Suprapubic skin (tissue), 3 donors: ENCODE data around the gene RNF138.

ENCODE experiments used
- CTCF ChIP-seq, 2 donors: fragments of 200-600 bp in 1 of 2; fragments of 450-650 bp in 1 of 2; sonication (generic) in 1 of 2; IDR thresholded peaks; one replicate each; pipeline ENCODE4 v1.5.1; 2016 to 2019; ENCODE audit warnings: antibody characterized with exemption in 2 of 2, mild to moderate bottlenecking in 1 of 2, moderate library complexity in 1 of 2
- EP300 ChIP-seq: sonication (generic); formaldehyde crosslinking; IDR thresholded peaks from one replicate; pipeline ENCODE4 v1.6.1; 2017; ENCODE audit warnings: antibody characterized with exemption

- TF ChIP-seq EP300 = no peak
- TF ChIP-seq CTCF (IDR thresholded peaks at IDR 0.05) = no peak
These were observed 85.9 kb downstream of the RNF138 start for GRCh38 chr18:32177530-32177929.
